NCI-H2107 treated with DMSO at 0.1 percent for 48 hours (cell line): ENCODE data around the gene POLN.

Source experiments
- DNase-seq: peaks from one replicate; lab custom pipeline; 2025; ENCODE audit not compliant: unreplicated experiment; lab: John Stamatoyannopoulos, UW

Gene POLN

DNA sequence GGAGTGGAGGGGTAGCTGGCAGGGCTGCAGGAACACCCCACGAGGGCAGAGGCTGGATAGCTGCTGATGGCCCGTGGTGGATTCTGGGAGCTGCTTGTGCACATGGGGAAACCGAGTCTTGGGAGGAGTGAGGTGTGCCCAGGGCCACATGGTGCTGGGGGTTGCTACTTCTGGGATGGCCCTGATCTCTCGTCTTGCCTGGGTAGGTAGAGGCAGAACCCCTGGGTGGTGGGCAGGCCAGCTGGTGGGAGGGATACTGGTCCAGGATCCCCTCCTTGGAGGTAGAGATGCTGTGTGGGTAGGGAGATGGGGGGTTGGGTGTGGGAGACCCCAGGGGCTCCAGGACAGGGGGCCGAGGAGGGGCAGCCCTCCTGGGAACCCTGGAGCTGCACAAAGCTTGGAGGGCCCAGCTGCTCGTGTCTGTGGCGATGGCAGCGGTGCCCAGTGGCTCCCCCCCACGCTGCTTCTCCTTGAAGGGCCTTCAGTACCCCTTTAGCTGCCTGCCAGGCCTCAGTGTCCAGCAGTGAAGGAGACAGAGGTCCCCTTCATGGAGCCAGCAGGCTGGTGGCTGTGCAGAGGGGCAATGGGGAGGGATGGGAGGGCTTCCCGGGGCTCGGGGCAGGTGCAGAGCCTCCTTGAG, 179.6 kb downstream of the POLN start:
- no peak for DNase-seq

DNA sequence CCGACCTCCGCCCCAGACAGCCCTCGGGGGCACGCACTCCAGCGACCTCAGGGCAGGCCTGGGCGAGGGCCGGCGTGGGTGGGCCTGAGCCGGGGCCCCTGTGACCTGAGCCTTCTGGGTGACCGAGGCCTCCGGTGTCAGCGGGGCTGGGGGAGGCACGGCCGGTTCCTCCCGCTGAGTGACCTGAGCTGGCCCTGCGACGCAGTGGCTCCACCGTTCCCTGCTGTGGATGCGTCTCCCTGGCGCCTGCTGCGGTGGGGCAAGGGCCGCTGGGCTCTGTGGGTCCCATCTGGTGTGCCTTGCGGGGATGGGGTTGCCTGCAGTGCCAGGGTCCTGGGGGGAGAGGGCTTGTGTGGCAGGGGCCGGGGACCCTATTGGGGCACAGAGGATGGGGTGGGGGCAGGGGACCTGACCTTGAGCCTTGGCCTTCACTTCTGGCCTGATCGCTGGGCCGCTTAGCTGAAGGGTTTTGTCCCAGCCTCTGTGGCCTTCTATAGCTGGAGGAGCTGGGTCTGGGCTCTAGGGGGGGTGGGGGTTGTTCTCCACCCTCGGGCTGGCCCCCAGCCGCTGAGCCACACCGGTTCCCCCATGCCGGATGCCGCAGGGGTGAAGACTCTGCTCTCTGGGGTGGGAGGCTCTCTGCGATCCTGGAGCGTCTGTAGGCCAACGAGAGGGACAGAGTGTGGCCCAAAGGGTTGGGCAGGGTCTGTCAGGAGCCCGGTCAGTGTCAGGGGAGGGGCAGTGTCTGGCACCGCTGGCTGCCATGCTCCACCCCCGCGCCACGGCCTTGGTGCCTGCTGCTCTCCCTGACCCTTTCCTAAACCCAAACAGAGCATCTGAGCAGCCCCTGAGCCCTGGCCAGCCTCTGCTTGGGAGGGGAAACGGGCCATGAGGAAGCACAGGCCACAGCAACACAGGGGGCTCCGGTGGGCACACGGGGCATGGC, 180.5 kb downstream of the POLN start:
- DNase-seq = no peak

DNA sequence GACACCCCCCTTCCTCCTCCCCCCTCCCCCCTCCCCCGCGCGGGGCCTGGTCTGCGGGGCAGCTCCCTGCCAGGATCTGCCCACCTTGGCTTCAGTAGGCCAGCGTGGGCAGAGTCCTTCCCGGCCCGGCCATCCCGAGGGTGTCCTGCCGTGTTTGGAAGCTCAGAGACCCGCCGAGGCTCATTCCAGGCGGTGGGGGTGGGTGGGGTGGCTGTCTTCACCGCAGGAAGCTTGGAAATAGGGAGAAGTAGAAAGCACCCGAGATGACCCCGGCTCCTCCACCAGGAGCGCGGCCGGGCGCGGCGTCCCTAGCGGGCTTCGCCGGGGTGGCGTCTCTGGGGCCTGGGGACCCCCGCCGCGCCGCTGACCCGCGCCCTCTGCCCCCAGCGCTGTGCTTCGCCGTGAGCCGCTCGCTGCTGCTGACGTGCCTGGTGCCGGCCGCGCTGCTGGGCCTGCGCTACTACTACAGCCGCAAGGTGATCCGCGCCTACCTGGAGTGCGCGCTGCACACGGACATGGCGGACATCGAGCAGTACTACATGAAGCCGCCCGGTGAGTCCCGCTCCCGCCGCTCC, 181.2 kb downstream of the POLN start:
- DNase-seq = no peak

DNA sequence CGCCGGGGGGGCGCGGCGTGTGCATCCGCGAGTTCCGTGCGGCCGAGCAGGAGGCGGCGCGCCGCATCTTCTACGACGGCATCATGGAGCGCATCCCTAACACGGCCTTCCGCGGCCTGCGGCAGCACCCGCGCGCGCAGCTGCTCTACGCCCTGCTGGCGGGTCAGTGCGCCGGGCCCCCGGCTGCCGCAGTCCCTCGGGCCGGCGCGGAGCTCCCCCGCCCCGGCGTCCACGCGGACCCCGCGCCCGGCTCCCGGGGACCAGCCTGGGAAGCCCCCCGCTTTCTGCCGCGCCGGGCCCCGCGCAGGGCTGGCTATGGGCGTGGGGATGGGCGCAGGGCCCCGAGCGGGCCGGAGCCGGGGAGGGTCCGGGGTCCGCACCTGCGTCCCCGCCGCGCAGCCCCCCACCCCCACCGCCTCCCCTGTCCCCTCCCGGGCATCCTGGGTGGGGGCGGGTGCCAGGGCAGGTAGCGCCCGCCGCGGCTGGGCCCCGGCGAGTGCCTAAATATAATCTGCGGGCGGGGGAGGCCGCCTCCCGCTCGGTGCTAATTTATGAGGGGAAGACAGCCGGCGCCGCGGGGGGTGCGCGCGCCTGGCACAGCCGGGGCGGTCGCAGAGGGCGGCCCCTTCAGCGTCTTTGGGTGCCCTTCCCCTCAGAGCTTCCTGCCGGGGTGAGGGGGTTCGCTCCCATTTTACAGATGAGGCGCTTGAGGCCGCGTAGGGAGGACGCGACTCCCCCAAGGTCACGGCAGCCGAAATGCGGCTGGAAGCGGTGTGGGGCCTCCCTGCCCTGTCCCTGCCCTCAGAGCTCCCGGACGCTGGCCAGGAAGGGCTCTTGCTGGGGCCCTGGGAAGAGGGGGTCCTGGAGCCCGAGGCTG, 182.0 kb downstream of the POLN start:
- DNase-seq = no peak

DNA sequence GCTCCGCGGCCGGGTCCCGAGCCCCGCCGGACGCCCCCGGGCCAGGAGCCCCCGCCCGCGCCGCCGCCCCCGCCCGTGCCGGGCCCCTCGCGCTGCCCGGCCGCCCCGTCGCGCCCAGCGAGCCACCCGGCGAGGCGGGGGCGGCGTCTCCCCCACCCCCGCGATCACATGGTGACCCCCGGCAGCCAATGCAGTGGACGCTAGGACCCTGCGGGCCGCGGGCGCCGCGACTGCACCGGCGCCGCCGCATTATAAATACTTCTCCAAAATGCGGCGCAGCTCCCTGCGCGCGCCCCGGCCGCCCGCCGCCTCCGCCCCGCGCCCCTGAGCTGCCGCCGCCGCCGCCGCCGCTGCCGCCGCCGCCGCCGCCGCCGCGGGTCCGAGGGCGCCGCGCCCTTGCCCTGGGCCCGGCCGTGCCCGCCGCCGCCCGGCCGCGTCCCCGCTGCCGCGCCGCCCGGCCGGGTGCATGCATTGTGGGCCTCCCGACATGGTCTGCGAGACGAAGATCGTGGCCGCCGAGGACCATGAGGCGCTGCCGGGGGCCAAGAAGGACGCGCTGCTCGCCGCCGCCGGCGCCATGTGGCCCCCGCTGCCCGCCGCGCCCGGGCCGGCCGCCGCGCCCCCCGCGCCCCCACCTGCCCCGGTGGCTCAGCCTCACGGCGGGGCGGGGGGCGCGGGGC, 182.7 kb downstream of the POLN start, which contains the start of gene NAT8L:
Gene NAT8L (plus strand): TSS at position 282 of the 680 bp plus-strand sequence. CDS start 185 bp downstream, at position 467.
- DNase-seq = no peak

DNA sequence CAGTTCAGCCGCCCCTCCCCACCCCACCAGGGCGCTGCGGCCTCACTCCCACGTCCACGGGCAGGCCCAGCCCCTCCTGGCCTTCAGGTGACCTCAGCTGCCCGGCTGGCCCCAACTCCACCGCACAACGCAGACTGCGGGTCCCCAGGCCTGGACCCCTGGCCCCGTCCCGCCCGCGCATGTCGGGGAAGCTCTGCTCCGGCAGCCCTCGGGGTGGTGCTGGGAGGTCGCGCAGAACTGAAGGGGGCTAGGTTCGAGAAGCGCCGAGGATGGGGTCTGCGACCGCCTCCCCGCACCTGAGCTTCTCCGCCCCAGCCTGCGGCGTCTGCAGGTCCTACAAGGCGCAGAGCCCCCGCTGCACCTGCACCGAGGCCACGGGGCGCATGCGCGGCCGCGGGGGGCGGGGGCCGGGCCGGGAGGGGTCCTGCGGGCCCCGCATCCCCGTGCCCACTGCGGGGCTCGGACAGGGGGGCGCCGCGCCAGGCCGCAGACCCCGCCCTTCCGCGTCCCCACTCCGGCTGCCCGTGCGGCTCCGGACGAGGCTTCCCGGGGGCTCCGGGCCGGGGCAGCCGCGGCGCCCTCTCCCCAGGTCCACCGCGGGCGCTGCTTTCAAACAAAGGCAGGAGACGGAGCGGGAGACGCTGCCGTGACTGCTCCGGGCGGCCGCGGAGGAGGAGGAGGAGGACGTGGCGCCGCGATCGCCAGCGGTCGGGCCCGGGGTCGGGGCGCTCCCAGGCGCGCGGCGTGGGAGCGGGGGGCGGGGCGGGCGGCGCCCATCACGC, 183.5 kb downstream of the POLN start:
- no peak for DNase-seq

DNA sequence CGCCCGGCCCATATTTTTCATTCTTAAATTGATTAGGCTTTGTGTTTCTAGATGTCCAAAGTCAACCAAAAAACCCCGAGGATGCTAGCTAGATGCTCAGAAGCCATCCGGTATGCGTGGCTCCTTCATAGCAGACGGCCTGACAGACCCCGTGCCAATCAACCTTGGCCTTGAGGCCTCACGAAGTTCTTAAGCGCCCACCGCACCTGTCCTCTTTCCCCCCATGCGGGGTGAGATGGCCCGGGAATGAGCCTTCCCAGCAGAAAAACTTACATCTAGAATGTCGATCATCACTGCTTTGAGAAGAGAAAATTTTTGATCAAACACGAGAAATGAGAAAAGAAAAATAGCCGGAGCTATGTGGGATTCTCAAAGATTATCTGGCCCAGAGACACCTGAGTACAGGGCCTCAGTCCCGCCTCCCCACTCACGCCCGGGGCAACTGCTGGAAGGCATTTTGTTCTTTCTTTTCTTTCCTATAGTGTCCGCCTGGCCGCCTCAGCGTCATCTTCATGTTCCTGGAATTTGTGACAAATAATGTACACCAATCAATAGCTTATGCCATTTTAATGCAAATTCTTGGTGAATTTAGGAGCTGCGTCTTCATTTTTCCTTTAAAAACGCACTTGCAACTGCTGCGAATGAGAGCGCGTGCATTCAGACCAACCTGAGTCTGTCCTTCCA, 184.4 kb downstream of the POLN start:
- DNase-seq = no peak

DNA sequence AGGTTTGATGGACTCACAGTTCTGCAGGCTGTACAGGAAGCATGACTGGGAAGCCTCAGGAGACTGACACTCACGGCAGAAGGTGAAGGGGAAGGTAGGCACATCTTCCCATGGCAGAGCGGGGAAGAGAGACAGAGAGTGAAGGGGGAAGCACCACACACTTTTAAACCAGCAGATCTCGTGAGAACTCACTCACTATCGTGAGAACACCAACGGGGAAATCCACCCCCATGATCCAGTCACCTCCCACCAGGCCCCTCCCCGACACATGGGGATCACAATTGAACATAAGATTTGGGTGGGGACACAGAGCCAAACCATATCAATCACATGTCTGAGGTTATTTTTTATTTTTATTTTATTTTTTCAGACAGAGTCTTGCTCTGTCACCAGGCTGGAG, 187.7 kb downstream of the POLN start:
- DNase-seq = no peak

DNA sequence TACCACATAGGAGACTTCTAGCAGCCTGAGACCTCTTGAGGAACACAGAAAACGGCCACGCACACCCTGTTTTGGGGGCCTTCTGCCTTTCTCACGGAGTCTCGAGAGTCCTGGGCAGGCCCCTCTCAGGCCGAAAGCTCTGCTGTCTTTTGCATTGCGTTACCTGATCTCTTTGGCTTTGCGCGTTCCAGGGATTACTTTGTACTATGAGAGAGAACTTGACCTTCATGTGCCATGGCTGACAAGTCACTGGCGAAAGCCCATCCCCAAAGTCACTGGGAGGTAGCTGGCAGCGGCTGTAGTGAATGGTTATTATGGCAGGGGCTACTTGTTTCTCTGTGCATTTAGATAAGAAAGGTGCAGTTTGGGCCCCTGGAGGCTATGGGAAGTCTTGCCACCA, 190.8 kb downstream of the POLN start:
- DNase-seq = no peak

DNA sequence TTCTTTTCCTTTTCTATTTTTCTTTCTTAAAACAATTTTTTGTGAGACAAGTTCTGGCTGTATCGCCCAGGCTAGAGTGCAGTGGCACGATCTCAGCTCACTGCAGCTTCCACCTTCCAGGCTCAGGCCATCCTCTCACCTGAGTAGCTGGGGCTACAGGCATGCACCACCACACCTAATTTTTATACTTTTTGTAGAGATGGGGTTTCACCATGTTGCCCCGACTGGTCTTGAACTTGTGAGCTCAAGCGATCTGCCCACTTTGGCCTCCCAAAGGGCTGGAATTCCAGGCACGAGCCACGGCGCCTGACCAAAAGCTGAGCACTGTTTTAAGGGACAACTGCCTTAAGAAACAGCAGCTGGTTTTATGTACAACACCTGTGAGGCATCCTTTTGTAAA, 192.1 kb downstream of the POLN start:
- DNase-seq = no peak

DNA sequence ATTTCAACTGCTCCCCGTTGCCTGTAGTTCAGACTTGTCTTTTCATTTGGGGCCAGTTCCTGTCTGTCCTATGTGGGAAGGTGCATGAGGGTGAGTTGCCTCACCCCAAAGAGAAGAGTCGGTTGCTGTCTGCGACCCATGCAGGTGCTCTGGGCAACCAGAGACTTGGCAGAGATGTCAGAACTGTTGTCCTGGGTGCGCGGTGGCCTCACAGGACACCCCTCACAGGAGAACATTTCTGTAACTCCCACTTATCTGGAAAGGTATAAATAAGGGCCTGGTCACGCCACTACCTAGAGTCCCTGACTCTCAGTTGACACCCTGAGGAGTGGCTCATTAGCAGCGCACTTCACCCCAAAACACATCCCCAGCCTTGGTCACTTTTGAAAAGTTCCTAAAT, 192.5 kb downstream of the POLN start:
- DNase-seq = no peak

DNA sequence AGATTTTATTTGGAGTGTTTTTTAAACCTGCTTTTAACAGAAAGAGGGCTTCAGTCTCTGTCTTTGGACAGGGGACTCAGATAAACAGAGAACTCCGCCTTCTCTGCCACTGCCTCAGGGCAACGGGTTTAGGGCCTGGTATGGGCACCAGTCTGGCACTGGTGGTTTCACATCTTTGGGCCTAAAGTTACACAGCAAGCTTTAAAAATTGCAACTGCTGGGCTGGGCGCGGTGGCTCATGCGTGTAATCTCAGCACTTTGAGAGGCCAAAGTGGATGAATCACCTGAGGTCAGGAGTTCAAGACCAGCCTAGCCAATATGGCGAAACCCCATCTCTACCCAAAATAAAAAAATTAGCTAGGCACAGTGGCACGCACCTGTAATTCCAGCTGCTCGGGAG, 193.1 kb downstream of the POLN start:
- no peak for DNase-seq

DNA sequence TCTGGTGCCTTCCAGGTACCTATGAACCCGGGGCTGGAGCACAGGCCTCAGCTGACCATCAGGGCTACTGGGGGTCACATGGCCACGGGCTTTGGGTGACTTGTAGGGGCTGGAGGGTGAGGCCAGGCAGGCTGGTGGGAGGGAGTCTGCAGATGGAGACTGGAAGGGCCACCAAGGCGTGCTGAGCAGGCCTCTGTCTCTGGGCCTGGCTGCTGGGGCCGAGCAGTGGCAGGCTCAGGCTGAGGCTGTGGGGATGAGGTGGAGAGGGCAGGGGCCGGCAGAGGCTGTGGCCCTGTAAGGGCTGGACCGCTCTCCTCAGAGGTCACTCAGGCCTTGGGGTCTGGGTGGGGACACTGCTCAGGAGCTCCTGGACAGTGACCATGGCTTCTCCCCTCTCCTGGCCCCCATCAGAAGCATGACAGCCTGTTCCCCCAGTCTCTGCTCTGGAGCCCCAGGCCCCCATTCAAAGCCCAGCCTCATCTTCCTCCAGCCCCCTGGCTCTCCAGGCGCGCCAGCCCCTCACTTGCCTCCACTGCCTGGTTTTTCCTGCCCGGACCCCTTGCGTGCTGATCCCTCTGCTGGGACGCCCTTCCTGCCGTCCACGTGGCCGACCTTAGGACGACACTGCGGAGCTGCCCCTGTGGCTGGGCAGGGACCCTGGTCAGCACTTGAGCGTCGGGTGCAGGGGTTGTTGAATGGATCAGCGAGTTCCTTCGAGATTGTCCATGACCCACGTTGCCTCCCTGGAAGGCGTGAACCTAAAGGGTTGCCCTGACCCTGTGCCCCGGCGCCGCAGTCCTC, 193.9 kb downstream of the POLN start:
- no peak for DNase-seq

DNA sequence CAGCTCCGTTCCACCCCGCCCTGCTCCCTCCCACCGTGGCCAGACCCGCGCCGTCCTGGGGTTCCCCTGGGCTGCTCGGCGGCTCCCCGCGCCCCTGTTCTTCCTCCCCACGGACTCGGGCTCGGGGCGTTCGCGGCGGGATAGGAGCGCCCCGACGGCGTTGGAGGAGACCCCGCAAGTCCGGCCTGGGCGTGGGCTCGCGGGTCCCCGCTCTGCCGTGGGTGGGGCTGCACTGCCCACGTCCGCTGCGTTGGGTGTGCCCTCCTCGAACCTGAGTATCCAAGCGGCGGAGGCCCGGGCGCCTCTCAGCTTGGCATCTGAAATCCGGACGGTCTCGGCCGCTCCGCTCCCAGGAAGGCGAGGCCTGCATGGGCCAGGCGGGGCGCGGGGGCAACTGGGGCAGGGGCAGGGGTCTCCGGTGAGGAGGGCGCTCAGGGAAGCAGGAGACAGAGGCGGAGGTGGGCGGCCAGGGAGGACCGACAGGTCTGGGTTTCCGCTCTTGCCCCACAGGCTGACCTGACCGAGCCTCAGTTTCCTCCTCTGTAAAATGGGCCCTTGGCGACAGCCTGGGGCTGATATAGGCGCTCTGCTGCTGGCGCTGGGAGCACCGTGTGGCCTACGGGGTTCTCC, 194.8 kb downstream of the POLN start:
- DNase-seq = no peak

DNA sequence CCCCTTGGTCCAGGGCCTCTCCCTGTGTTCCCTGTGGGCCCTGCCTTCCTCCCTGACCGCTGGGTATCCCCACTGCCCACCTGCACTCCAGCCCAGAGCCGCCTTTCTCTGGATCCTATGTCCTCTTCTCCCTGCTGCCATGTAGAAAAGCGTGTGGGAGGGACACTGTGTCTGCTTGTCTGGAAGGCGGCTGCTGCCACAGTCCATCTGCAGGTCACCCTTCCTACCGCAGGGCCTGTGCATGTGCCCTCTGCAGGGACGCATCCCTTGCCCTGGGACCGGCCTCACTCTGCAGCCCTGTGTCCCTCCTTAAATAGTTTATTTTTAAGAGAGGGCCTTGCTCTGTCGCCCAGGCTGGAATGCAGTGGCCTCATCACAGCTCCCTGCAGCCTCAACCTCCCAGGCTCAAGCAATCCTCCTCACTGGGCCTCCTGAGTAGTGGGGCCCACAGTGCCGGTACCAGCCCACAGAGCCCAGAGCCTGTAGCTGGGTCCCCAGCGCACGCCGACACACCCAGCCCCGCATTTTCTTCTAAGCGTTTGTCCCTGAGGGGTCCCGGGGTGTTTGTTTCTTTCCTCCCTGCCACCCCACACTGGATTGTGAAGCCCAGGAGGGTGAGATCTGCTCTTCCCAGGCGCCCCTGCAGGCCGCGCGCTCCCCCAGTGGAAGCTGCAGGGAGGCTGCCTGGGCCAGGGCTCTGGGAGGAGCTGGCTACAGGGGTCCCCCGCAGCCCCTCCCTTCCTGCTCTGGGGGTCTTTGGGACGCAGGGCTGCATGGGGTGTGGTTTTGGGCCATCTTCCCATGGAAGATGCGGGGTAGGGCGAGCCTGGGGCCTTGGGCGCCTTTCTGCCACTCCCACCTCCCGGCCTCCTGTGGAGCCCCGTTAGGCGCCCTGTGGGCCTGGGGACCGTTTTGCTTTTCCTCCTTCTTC, 195.6 kb downstream of the POLN start:
- no peak for DNase-seq

DNA sequence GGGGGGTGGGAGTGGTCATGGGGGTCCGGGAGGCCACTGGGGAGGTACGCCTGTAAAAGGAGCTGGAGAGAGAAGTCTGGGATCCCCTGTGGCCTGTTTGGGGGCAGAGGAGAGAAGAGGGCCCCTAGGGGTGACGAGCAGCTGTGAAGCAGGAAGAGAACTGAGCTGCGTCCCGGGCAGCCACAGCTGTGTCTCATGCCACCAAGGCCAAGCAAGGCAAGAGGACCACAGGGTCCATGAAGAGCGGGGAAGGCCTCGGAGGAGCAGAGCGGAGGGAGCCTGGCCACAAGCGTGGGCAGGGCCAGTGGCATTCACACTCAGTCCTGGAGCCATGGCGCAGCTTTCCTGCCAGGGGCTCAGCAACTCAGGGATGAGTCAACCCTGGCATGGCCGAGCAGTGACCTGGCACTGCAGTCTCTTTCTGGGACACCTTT, 196.4 kb downstream of the POLN start:
- no peak for DNase-seq
